ENCODE results near the gene OR6S1. TPM values are rescaled to one million over a fixed set of nuclear protein-coding genes. Genes with fewer than 3 reads are reported as not detected.

Gene OR6S1, protein sequence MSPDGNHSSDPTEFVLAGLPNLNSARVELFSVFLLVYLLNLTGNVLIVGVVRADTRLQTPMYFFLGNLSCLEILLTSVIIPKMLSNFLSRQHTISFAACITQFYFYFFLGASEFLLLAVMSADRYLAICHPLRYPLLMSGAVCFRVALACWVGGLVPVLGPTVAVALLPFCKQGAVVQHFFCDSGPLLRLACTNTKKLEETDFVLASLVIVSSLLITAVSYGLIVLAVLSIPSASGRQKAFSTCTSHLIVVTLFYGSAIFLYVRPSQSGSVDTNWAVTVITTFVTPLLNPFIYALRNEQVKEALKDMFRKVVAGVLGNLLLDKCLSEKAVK
- not detected for total RNA-seq
- long read RNA-seq: 0 reads

DNA sequence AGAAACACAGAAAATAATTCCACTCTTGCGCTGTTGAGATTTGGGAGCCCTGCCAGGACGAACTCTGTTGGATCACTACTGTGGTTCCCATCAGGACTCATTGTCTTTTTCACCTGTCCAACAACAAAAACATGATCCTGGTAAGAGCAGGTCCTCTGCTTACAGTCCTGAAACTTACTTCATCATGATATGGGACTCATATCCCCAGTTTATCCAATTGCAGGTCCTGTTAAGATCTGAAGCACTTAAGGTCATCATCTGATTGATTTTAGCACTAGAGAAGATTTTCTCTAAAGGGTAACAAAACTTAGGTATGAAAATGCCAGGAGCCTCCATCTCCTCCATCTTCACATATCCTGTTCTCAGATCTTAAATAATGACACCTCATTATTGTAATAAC, at the start of gene OR6S1:
TSS of gene OR6S1 (minus strand) at position 101 of the 400 bp plus-strand sequence. CDS start at position 101, 0 bp downstream.
- no peak for DNase-seq

DNA sequence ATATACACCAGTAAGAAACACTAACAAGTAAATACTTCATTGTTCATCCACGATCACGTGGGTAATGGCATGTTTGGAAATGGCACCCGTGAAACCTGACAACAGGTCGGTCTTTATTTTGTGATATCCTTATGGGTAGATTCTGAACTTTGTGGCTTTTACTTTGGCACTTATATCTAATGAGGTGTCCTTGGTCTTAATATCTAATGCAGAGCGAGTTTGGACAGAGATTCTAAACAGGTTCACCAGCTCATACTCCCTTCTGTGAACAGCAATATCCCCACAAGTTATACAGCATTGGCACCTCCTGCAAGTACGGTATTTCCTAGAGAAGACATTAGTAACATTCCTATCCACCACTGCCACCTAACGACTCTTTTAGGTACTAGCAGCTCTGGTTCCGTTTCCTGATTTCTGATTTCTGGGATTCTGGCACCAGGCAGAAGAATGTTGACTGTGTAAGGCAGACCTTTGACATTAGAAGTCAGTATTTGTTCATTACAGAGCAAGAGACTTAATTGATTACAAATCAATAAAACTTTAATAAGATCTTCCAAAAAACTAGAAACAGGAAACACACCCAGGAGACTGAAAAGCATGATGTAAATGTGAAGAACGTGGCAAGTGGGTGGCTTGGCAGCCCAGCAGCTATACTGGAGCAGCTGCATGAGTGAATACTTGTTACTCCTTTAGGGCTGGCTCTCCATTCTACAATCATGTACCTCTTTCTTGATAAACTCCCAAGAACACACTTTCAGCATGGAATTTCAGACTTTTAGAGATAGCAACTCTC, 49.6 kb upstream of the OR6S1 start:
- Histone ChIP-seq H3K36me3 (peaks cover 13% of the 10 kb centered on the region), H3K9me3 (no peaks in the 10 kb centered on the region), H3K4me3 (no peak overlapping the region), H3K27ac (no peak overlapping the region), H3K27me3 (no peaks in the 10 kb centered on the region), H3K4me1 (peaks cover 9% of the 10 kb centered on the region)
- peak; percentile 97 for ATAC-seq
- intact Hi-C loops (cut with DNase I): no loop called here
- no peak for DNase-seq
- TF ChIP-seq, protein P1, sequence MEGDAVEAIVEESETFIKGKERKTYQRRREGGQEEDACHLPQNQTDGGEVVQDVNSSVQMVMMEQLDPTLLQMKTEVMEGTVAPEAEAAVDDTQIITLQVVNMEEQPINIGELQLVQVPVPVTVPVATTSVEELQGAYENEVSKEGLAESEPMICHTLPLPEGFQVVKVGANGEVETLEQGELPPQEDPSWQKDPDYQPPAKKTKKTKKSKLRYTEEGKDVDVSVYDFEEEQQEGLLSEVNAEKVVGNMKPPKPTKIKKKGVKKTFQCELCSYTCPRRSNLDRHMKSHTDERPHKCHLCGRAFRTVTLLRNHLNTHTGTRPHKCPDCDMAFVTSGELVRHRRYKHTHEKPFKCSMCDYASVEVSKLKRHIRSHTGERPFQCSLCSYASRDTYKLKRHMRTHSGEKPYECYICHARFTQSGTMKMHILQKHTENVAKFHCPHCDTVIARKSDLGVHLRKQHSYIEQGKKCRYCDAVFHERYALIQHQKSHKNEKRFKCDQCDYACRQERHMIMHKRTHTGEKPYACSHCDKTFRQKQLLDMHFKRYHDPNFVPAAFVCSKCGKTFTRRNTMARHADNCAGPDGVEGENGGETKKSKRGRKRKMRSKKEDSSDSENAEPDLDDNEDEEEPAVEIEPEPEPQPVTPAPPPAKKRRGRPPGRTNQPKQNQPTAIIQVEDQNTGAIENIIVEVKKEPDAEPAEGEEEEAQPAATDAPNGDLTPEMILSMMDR (IDR thresholded peaks at IDR 0.05): peak; percentile 88

More for the DNA sequence above, at the start of gene OR6S1:
- Histone ChIP-seq H3K36me3 (no peaks in the 10 kb centered on the region), H3K27me3 (peaks cover 17% of the 10 kb centered on the region), H3K27ac (no peak within 1 kb of the TSS), H3K4me3 (no peak within 1 kb of the TSS), H3K4me1 (no peaks in the 10 kb centered on the region), H3K9me3 (no peaks in the 10 kb centered on the region)
- TF ChIP-seq, protein P1 (IDR thresholded peaks at IDR 0.05): no peak
- intact Hi-C loops (cut with DNase I): no loop called here
- no peak for ATAC-seq

DNA sequence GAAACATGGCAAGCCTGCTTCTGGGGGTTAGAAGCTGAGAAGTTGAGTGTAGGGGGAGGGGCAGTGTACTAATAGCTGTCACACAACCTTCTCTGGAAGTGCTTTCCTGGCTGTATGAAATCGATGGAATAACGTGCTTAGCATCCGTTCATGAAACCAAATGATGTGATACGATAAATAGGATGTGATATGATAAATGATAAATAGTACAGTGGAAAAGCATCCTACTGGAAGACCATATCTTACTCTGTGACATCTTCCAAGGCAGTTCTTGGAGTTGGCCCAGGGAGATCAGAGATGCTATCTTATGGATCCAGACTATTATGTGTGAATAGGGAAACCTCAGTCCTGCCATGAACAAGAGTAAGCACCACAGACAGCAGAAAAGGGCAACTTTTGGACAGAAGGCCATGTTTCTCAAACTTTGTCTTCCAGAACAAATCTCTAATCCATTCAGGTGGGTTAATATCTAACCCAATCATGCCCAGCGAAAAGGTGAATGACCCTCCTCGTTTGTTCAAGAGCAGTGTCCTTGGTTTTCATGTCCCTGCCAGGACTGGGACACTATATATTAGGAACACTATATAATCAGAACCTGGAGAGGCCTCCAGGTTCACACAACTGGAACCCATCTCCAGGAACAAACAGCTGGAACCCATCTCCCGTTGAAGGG, 46.8 kb upstream of the OR6S1 start, which contains the start of gene ANG:
TSS of gene ANG (plus strand) at position 598 of the 673 bp plus-strand sequence. CDS start 4,801 bp downstream, outside the sequence.
- TF ChIP-seq, protein P1 (IDR thresholded peaks at IDR 0.05): no peak
- ATAC-seq: no peak
- peaks cover 13% of the 10 kb centered on the region for H3K4me1 ChIP-seq
- H3K27me3 ChIP-seq: no peaks in the 10 kb centered on the region
- H3K36me3 ChIP-seq: peaks cover under 1% of the 10 kb centered on the region
- H3K9me3 ChIP-seq: no peaks in the 10 kb centered on the region
- no peak within 1 kb of the TSS for H3K27ac ChIP-seq
- intact Hi-C loops (cut with DNase I): loop anchor here (10.0 kb wide), 1 partner anchor 74 kb away; no protein-coding TSS in a partner anchor
- no peak within 1 kb of the TSS for H3K4me3 ChIP-seq
- DNase-seq: no peak

DNA sequence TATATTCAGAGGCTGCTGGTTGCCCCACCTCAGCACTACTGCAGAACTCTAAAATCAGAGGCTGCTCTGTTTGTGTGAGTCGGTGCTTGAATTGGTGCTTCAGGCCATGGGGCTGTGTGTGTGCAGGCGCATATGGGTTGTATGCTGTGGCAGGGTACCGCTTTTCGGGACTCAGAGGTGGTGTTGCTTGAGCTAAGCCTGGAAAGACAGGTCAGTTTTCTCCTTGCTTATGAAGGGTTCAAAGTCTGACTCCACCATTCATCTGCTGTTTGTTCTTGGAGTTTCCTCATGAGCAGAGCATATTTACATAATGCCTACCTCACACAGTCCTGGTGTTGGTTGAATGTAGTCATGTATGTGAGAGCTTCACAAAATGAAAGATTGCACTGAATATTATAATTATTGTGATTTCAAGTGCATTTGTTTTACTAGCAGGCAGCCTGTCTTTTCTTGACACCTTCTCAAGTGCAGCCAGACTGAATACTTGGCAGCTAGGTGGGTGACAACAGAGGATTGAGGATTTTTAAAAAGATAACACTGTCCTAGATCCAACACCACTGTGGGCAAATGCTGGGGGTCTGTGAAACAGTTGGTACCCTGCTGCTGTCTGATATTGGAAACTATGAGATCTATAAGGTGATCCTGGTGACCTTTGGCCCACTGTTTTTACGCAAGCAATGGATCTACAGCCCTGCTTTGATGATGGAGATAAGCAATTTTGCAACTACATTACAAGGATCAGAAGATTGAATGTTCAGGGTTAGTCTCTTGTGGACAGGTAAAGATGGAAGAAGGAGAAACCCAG, 46.1 kb upstream of the OR6S1 start:
- Histone ChIP-seq H3K36me3 (no peaks in the 10 kb centered on the region), H3K27me3 (no peaks in the 10 kb centered on the region), H3K4me3 (no peak overlapping the region), H3K9me3 (no peaks in the 10 kb centered on the region), H3K27ac (no peak overlapping the region), H3K4me1 (peaks cover 13% of the 10 kb centered on the region)
- no peak for ATAC-seq
- DNase-seq: no peak
- intact Hi-C loops (cut with DNase I): loop anchor here (10.0 kb wide), 1 partner anchor 73 kb away; no protein-coding TSS in a partner anchor
- TF ChIP-seq, protein P1 (IDR thresholded peaks at IDR 0.05): no peak

All from upper lobe of right lung (tissue), 1 donor.